Stimulated activated CD4-positive, alpha-beta T cell treated with anti-CD3 and anti-CD28 coated beads, TNF-alpha, amount 100 ng/mL, for 24 hours (primary cell): ENCODE data around the gene TMEM50A.
"Not testable (repeated sequence)": the region's sequence is repeated elsewhere in the genome, so short reads cannot be mapped to it uniquely, and the experiment has no call there.

ENCODE experiments used
- DNase-seq, 3 experiments: peaks; one replicate each; pipeline ENCODE4 v3.0.0-alpha.2; 2020; ENCODE audit warnings: low read depth in 3 of 3

Gene TMEM50A

GRCh38 chr1:25387096-25387495 lies 49.0 kb downstream of the TMEM50A start:
- DNase-seq: not testable (repeated sequence)

DNA sequence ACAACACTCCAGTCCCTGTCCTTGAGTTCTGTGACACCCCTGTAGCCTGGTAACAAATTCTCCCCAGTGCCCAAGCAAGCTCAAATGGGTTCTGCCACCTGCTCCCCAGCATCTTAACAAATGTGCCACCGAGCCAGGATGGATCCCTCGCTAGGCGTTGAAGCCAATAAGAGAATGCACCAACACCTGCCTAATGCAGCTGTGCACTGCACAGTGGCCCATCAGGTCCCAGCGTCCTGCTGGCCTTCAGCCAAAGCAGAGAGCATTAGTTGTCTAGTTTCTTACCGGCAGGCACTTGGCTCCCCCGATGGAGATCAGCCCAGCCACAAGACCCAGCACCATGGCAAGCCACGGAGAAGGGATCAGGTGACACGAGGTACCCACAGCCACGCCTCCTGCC lies 50.6 kb downstream of the TMEM50A start:
- DNase-seq: not testable (repeated sequence)

DNA sequence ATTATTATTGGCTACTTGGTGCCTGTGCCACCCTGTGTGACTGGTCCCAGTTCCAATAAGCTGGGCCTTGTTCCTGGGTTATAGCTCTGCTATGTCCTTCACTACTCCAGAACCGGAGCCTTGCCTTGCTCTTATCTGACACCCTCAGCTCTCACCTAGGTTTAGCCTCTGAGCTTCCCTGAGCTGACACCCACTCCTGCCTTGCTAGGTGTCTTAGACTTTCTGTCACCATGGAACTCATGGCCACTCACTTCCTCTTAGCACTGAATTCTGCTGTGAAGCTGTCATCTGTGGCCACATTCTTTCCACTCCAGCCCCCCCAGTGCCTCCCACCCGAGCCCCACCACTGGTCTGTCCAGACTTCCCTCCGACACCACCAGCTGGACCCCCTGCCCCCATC lies 51.6 kb downstream of the TMEM50A start:
- DNase-seq: not testable (repeated sequence)

DNA sequence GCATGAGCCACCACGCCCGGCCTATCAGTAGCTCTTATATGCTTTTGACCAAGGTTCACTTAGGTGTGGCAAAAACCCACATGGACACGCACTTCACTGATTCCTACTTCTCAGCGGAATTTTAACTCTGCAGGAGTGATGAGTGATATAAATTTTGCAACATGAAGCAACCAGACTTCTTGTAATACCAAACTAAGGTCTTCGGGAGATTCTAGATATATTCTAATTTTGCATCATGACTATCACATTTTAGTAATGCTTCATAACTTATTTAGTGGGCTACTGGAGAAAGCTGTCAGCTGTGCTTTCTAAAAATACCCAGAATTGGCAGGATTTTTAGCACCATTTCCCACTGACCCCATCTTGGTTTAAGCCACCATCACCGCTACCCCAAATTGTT lies 54.7 kb downstream of the TMEM50A start:
- no peak for DNase-seq

GRCh38 chr1:25397549-25397948 lies 59.4 kb downstream of the TMEM50A start:
- DNase-seq: not testable (repeated sequence)

DNA sequence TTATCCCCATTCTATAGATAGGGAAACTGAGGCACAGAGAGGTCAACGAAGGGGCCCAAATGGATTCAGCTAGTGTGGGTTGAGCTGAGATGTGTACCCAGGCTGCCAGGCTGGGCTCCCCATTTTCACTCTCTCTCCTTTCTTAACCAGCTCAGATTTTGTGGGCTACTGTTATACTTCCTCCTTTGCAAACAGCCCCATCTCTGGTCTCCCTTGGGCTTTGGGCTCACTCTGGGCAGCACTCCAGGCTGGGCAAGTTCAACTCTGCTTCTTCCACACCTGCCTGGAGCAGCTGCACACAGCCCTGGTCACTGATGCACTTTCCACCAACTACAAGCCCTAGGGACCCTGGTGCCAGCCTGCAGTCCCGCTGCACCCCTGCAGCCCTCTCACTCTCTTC lies 59.9 kb downstream of the TMEM50A start:
- not testable (repeated sequence) for DNase-seq

DNA sequence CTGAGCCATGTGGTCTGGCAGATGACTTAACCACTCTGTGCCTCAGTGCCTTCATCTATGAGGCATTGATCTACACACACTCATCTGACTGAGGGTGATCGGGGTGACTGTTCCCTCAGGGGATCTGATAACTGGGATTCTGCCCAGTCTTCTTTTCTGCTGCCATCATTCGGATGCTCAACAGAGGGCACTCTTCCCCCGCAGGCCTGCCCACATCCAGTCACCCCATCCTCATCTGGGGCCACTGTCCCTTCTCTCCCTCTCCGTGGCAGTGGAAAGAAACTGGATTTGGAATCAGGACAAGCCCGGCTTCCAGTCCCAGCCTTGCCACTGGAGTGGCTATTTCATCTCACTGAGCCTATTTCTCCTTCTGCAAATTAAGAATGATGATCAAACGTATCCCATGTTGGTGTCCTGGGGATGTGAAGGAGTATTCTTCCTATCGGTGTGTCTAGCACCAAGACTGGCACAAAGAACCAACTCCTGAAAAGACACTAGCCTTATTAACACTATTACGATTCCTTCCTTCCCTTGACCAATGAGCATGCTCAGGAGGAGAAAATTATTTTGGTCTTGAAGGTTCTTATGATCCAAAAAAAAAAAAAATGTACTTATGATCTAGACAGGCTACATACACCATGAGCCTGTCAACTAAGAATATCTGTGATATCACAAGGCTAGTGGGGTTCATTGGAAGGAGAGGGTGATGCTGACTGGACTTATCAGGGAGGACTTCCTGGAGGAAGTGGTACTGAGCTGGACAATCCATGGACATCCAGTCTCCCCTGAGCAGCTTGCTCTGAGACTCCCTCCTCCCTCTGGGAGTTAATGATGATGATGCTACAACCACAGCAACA lies 65.0 kb downstream of the TMEM50A start:
- DNase-seq: peak in 1 of 3 experiments; percentile 4

DNA sequence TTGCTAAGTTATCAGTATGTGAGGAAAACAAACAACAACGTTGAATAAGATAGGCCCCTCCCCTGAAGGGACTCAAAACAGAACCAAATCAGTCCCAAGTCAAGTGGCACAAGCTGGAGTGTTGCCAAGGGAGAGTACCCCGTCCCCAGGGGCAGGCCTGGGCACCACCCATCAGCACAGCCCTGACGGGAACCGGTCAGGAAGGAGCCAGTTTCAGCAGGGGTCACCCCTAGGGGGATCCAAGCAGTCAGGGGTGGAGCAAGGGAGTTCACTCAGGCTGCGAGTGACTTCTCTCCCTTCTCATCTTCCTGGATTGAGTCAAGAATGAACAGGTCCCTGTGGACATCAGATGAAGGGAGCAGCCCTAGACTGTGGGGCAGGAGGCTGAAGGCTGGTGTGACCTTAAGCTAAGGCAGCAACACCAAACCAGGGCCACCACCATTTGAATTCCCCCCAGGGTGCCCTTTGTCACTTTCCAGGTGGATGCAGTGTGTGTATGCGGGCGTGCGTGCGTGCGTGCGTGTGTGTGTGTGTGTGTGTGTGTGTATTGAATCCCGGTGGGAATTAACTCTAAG lies 67.7 kb downstream of the TMEM50A start:
- DNase-seq: not testable (repeated sequence)

- DNase-seq: not testable (repeated sequence)
Observed at GRCh38 chr1:25409641-25410427, 71.7 kb downstream of the TMEM50A start.
